ENCODE measurements around the gene SLC34A2. TPM values are rescaled to one million over a fixed set of nuclear protein-coding genes. Genes with fewer than 3 reads are reported as not detected.

SLC34A2 gene
- total and polyA plus RNA-seq, 8 donors = 140 to 3,249 (median 368) TPM

DNA sequence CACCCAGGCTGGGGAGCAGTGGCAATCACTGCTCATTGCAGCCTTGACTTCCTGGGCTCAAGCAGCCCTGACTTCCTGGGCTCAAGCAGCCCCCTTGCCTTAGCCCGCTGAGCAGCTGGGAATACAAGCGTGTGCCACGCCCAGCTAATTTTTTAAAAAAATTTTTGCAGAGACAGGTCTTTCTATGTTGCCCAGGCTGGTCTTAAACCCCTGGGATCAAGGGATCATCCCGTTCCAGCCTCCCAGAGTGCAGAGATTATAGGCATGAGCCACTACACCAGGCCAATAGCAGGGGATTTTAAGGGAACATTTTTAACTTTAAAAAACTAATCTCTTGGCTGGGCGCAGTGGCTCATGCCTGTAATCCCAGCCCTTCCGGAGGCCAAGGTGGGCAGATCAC, 5.3 kb upstream of the SLC34A2 start:
- no peak for DNase-seq
- intact Hi-C loops (cut with DNase I) = no loop called here
- no peak for ATAC-seq
- H3K36me3 ChIP-seq = no peaks in the 10 kb centered on the region
- TF ChIP-seq, protein P1, sequence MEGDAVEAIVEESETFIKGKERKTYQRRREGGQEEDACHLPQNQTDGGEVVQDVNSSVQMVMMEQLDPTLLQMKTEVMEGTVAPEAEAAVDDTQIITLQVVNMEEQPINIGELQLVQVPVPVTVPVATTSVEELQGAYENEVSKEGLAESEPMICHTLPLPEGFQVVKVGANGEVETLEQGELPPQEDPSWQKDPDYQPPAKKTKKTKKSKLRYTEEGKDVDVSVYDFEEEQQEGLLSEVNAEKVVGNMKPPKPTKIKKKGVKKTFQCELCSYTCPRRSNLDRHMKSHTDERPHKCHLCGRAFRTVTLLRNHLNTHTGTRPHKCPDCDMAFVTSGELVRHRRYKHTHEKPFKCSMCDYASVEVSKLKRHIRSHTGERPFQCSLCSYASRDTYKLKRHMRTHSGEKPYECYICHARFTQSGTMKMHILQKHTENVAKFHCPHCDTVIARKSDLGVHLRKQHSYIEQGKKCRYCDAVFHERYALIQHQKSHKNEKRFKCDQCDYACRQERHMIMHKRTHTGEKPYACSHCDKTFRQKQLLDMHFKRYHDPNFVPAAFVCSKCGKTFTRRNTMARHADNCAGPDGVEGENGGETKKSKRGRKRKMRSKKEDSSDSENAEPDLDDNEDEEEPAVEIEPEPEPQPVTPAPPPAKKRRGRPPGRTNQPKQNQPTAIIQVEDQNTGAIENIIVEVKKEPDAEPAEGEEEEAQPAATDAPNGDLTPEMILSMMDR (IDR thresholded peaks at IDR 0.05) = no peak
- H3K27ac ChIP-seq = no peak overlapping the region
- peaks cover 10 to 17% of the 10 kb centered on the region in 2 donors for H3K27me3 ChIP-seq
- no peak overlapping the region for H3K4me3 ChIP-seq
- no peaks in the 10 kb centered on the region for H3K4me1 ChIP-seq
- H3K9me3 ChIP-seq = no peaks in the 10 kb centered on the region

DNA sequence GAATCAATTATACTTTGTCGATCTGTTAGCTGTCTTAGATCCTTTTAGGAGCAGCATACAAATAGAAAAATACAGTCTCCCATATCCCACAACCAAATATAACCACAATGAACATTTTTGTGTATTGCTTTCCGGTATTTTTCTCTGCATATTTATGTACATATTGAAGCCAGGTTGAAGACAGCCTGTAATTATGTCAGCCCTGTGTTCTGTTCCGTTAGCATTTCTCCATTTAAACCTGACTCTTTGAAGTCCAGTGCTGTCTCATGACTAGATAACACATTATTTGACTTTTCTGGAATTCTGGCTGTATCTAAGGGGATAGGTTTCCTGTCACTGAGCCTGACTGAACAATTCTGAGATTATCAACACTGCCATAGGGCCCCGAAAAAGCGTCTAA, 4.0 kb upstream of the SLC34A2 start:
- H3K27ac ChIP-seq = peak overlapping the region in 1 of 2 donors; percentile 94
- no peak for DNase-seq
- H3K36me3 ChIP-seq = no peaks in the 10 kb centered on the region
- TF ChIP-seq, protein P1 (IDR thresholded peaks at IDR 0.05) = no peak
- no peak for ATAC-seq
- intact Hi-C loops (cut with DNase I) = no loop called here
- no peaks in the 10 kb centered on the region for H3K9me3 ChIP-seq
- no peaks in the 10 kb centered on the region for H3K4me1 ChIP-seq
- H3K4me3 ChIP-seq = no peak overlapping the region
- peaks cover 24 to 31% of the 10 kb centered on the region in 2 donors for H3K27me3 ChIP-seq

DNA sequence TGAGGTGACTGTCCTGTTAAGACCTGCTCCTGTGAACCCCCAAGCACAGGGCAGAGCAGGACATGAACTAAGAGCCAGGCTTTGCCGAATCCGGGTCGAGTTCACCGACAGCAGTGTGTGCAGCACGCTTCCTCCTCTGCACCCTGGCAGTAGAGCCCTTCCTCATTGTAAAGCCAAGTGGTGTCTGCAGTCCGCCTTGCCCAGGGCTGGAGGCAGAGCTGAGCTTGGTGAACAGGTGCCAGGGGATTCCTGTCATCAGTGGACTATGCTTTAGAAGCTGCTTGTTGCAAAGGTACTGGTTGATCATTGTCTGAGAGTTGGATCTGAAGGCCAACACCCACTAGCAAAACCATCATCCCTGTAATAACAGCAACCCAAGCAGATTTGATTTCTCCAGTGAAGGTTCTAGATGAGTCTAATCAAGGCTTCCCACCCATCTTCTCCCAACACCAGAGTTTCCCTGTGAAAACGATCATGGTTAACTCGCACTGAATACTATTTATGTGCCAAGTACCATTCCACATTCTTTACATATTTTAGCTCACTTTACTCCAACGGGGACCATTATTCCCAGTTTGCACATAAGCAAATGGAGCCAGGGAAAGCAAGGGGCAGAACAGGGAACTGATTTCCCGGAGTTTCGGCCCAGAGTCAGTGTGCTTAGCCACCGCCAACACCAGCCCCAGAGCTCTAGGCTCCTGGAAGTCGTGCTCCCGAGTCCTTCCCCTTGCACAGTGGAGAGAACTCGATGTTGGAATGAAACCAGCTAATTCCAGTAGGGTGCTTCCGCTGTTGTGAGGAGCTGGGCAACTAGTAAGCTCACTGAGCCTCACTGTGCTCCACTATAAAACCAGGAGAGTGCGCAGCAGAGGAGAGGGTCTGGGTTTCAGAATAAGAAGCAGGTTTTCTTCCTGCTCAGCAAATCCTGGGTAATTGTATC, 1.4 kb upstream of the SLC34A2 start:
- peak in 1 of 4 donors; percentile 73 for DNase-seq
- TF ChIP-seq, protein P1 (IDR thresholded peaks at IDR 0.05) = no peak
- Histone ChIP-seq H3K4me3 (peak overlapping the region; percentile 29 to 35), H3K36me3 (no peaks in the 10 kb centered on the region), H3K27me3 (peaks cover 25 to 44% of the 10 kb centered on the region in 2 donors), H3K4me1 (no peaks in the 10 kb centered on the region), H3K27ac (peak overlapping the region; percentile 84 to 94), H3K9me3 (no peaks in the 10 kb centered on the region)
- intact Hi-C loops (cut with DNase I) = no loop called here
- peak; percentile 22 for ATAC-seq

DNA sequence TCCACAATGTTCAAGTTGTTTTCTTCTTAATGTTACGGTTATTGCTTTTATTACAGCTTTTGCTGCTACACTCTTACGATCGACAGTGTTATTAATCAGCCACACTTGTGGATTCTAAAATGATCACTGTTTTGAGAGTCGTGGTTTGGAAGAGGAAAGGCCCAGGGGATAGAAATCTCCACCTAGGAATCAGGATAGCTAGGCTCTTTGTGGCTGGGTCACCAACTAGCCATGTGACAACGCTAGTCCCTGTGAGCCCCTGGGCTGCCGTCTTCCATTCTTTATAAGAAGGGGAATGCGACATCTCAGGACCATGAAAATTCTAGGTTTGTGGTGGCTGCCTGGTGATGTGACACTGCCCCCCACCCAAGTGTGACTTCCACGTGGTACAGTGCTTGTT, 380 bp downstream of the SLC34A2 start:
- DNase-seq (peak in 1 of 4 donors; percentile 4), ATAC-seq (no peak)
- peak overlapping the region; percentile 29 to 35 for H3K4me3 ChIP-seq
- H3K4me1 ChIP-seq = no peaks in the 10 kb centered on the region
- no peaks in the 10 kb centered on the region for H3K9me3 ChIP-seq
- TF ChIP-seq, protein P1 (IDR thresholded peaks at IDR 0.05) = no peak
- intact Hi-C loops (cut with DNase I) = no loop called here
- peaks cover 25 to 44% of the 10 kb centered on the region in 2 donors for H3K27me3 ChIP-seq
- H3K36me3 ChIP-seq = no peaks in the 10 kb centered on the region
- peak overlapping the region; percentile 84 to 94 for H3K27ac ChIP-seq

DNA sequence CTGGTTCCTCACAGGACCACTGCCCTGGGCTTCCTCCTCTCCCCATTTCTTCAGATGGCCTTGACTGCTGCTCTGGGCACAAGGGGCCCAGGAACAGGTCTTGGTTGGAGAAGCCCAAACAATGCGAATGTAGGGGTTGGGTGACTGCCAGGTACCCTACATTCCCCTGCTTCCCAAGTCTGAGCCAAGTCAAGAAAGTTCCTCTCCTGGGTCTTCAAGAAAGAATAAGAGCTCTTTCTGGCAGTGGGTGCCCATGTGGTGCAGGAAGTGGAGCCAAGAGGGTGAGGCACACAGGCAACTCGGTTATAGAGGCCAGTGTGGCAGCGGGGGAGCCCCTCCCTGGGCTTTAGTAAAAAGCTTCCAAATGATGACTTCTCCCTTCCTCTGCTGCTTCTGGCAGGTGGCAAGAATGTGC, 2.7 kb downstream of the SLC34A2 start:
- peak in 1 of 4 donors; percentile 37 for DNase-seq
- peak; percentile 2 for ATAC-seq
- TF ChIP-seq, protein P1 (IDR thresholded peaks at IDR 0.05) = no peak
- H3K4me1 ChIP-seq = no peaks in the 10 kb centered on the region
- intact Hi-C loops (cut with DNase I) = no loop called here
- H3K27me3 ChIP-seq = peaks cover 25 to 44% of the 10 kb centered on the region in 2 donors
- H3K4me3 ChIP-seq = peak overlapping the region; percentile 29 to 35
- H3K9me3 ChIP-seq = no peaks in the 10 kb centered on the region
- H3K27ac ChIP-seq = peak overlapping the region; percentile 84 to 94
- H3K36me3 ChIP-seq = no peaks in the 10 kb centered on the region
